OCI-LY3 (cell line): ENCODE results near the gene HAUS1.

Source experiments
- H2AFZ ChIP-seq: fragments of 200-600, 300-600 bp; shearing (Covaris generic); 2 replicates; pipeline ENCODE4 v1.6.0; 2014; ENCODE audit warnings: antibody characterized with exemption, low read depth, low read length
- H3K27ac ChIP-seq: fragments of 200-600, 300-600 bp; sonication (generic); 2 replicates; pipeline ENCODE4 v1.5.1; 2014; ENCODE audit warnings: mild to moderate bottlenecking, low read length, moderate library complexity, mixed read lengths
- H3K27me3 ChIP-seq: fragments of 200-600, 300-600 bp; sonication (generic); 2 replicates; pipeline ENCODE4 v1.6.1; 2014; ENCODE audit warnings: low read depth, low read length, mixed read lengths
- H3K36me3 ChIP-seq: fragments of 200-600, 300-600 bp; sonication (generic); replicated peaks from 2 replicates; pipeline ENCODE3; 2014; ENCODE audit warnings: low read depth, low read length, mixed read lengths
- H3K4me1 ChIP-seq: fragments of 300-600, 200-600 bp; sonication (generic); 2 replicates; pipeline ENCODE4 v1.6.1; 2014; ENCODE audit warnings: low read length, mixed read lengths
- H3K4me2 ChIP-seq: fragments of 200-600, 300-600 bp; sonication (generic); 2 replicates; pipeline ENCODE4 v1.6.1; 2014; ENCODE audit warnings: low read length, mixed read lengths
- H3K4me3 ChIP-seq: fragments of 300-600, 200-600 bp; sonication (generic); 2 replicates; pipeline ENCODE4 v1.5.1; 2014; ENCODE audit warnings: antibody characterized with exemption, mild to moderate bottlenecking, low read length, moderate library complexity
- H3K79me2 ChIP-seq: fragments of 300-600, 200-600 bp; shearing (Covaris generic); 2 replicates; pipeline ENCODE4 v1.6.1; 2014; ENCODE audit warnings: mild to moderate bottlenecking, low read length, mixed read lengths
- H3K9ac ChIP-seq: fragments of 300-600, 200-600 bp; shearing (Covaris generic); 2 replicates; pipeline ENCODE4 v1.6.0; 2014; ENCODE audit warnings: mild to moderate bottlenecking, low read length, moderate library complexity
- H3K9me3 ChIP-seq: fragments of 200-600, 300-600 bp; shearing (Covaris generic); 2 replicates; pipeline ENCODE4 v1.6.1; 2014; ENCODE audit warnings: low read length, mixed read lengths; ENCODE audit not compliant: insufficient read depth
- H4K20me1 ChIP-seq: fragments of 200-600, 300-600 bp; sonication (generic); 2 replicates; pipeline ENCODE4 v1.6.1; 2016; ENCODE audit warnings: low read length, mixed read lengths; ENCODE audit not compliant: insufficient read depth
- EZH2phosphoT487 ChIP-seq: fragments of 200-600 bp; shearing (Covaris generic); IDR thresholded peaks from 2 replicates; pipeline ENCODE4 v1.6.1; 2018; ENCODE audit warnings: antibody characterized with exemption, mixed run types, low read depth
- TF ChIP-seq, protein P1 (sequence below): fragments of 200-600, 300-600 bp; sonication (generic); IDR thresholded peaks from 2 replicates; pipeline ENCODE4 v1.5.1; 2014; ENCODE audit warnings: antibody characterized with exemption, low read length, low read depth

HAUS1 gene

GRCh38 chr18:46141199-46141598 is 37.0 kb downstream of the HAUS1 start:
- Histone ChIP-seq H3K79me2 (no peaks in the 10 kb centered on the region), H2AFZ (no peak overlapping the region), H4K20me1 (no peaks in the 10 kb centered on the region), H3K9ac (no peak overlapping the region), H3K4me3 (no peak overlapping the region), H3K36me3 (no peaks in the 10 kb centered on the region), H3K4me1 (peaks cover 4% of the 10 kb centered on the region), H3K27ac (no peak overlapping the region), H3K4me2 (no peak overlapping the region), H3K27me3 (no peaks in the 10 kb centered on the region), H3K9me3 (no peaks in the 10 kb centered on the region)
- no peak for TF ChIP-seq EZH2phosphoT487
- TF ChIP-seq, protein P1, sequence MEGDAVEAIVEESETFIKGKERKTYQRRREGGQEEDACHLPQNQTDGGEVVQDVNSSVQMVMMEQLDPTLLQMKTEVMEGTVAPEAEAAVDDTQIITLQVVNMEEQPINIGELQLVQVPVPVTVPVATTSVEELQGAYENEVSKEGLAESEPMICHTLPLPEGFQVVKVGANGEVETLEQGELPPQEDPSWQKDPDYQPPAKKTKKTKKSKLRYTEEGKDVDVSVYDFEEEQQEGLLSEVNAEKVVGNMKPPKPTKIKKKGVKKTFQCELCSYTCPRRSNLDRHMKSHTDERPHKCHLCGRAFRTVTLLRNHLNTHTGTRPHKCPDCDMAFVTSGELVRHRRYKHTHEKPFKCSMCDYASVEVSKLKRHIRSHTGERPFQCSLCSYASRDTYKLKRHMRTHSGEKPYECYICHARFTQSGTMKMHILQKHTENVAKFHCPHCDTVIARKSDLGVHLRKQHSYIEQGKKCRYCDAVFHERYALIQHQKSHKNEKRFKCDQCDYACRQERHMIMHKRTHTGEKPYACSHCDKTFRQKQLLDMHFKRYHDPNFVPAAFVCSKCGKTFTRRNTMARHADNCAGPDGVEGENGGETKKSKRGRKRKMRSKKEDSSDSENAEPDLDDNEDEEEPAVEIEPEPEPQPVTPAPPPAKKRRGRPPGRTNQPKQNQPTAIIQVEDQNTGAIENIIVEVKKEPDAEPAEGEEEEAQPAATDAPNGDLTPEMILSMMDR: no peak

GRCh38 chr18:46148810-46149209 is 44.6 kb downstream of the HAUS1 start:
- Histone ChIP-seq H3K79me2 (no peaks in the 10 kb centered on the region), H3K27ac (peak overlapping the region; percentile 5; the same call in 1 of the 2 replicates), H3K27me3 (no peaks in the 10 kb centered on the region), H3K9me3 (no peaks in the 10 kb centered on the region), H2AFZ (peak overlapping the region; percentile 88), H3K4me2 (peak overlapping the region; percentile 31; the same call in 1 of the 2 replicates), H3K4me1 (peaks cover 48% of the 10 kb centered on the region), H3K36me3 (peaks cover 2% of the 10 kb centered on the region), H4K20me1 (no peaks in the 10 kb centered on the region), H3K9ac (peak overlapping the region; percentile 17; the same call in 1 of the 2 replicates), H3K4me3 (no peak overlapping the region)
- TF ChIP-seq EZH2phosphoT487: no peak
- TF ChIP-seq, protein P1: peak; percentile 99

- Histone ChIP-seq H3K4me2 (peak overlapping the region; percentile 71), H3K27ac (peak overlapping the region; percentile 65), H3K9ac (peak overlapping the region; percentile 53), H3K9me3 (no peaks in the 10 kb centered on the region), H3K4me1 (peaks cover 71% of the 10 kb centered on the region), H3K27me3 (no peaks in the 10 kb centered on the region), H2AFZ (peak overlapping the region; percentile 42), H3K4me3 (peak overlapping the region; percentile 50), H4K20me1 (no peaks in the 10 kb centered on the region), H3K36me3 (peaks cover 12% of the 10 kb centered on the region), H3K79me2 (no peaks in the 10 kb centered on the region)
- no peak for TF ChIP-seq EZH2phosphoT487
- TF ChIP-seq, protein P1: no peak
Observed at GRCh38 chr18:46152436-46152807, 48.2 kb downstream of the HAUS1 start.

DNA sequence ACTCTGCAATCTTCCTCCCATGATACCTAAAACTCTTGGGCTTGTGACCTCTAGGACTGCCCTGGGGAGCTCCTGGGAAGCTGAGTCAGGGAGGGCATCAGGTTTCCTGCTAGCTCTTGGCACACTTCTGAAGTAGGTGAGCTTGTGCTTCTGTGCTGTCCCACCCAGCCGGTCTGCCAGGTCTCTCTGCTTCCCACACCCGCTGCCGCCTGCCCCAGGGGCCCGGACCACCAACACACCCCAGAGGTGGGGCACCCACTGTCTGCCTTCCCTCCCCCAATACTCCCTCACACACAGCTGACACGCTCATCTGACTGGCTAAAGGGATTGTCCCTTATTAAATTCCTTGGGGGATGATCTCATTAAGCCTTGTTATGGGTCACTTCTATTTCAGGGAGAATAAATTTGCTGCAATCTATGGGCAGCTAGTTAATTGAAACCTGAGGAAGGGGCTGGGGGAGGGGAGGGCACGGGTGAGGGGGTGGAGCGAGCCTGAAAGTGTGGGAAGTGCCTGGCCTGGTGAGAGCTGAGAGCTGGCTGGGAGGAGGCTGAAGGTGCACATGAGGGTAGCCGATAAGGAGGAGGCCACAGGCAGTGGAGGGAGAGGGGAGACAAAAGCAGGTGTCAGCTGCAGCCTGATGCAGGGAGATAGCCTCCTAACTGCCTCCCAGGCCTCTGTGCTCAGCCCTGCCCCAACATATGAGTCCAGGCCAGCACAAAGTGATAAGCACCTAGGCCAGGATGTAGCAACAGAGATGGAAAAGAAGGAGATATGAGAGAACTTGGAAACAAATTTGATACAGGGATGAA is 48.8 kb downstream of the HAUS1 start:
- Histone ChIP-seq H3K9ac (peak overlapping the region; percentile 53), H3K27me3 (no peaks in the 10 kb centered on the region), H3K79me2 (no peaks in the 10 kb centered on the region), H4K20me1 (no peaks in the 10 kb centered on the region), H3K4me1 (peaks cover 71% of the 10 kb centered on the region), H3K27ac (peak overlapping the region; percentile 65), H3K4me2 (peak overlapping the region; percentile 71), H3K4me3 (peak overlapping the region; percentile 50), H2AFZ (peak overlapping the region; percentile 42), H3K9me3 (no peaks in the 10 kb centered on the region), H3K36me3 (peaks cover 12% of the 10 kb centered on the region)
- TF ChIP-seq, protein P1: no peak
- no peak for TF ChIP-seq EZH2phosphoT487
